Vagina (tissue), 2 donors: ENCODE data around the gene CAND2.

ENCODE experiments used
- CTCF ChIP-seq, 3 experiments: fragments of 450-650 bp in 2 of 3; fragments of 200-600 bp in 1 of 3; sonication (generic) in 1 of 3; IDR thresholded peaks; one replicate each; pipeline ENCODE4 v1.5.1; 2017 to 2019; ENCODE audit warnings: antibody characterized with exemption in 3 of 3, mild to moderate bottlenecking in 2 of 3, moderate library complexity in 2 of 3
- POLR2A ChIP-seq, 2 donors: fragments of 450-650 bp; IDR thresholded peaks; one replicate each; pipeline ENCODE4 v1.6.1; 2017; ENCODE audit warnings: antibody characterized with exemption in 2 of 2, mild to moderate bottlenecking in 2 of 2, moderate library complexity in 2 of 2
- POLR2AphosphoS5 ChIP-seq, 2 donors: sonication (generic); formaldehyde crosslinking; IDR thresholded peaks; one replicate each; pipeline ENCODE4 v1.9.0; 2017; ENCODE audit warnings: antibody characterized with exemption in 2 of 2, mild to moderate bottlenecking in 2 of 2, low read depth in 1 of 2; ENCODE audit not compliant: insufficient read depth in 1 of 2

- no peak for TF ChIP-seq CTCF (IDR thresholded peaks at IDR 0.05)
- TF ChIP-seq POLR2A (IDR thresholded peaks at IDR 0.05), result no peak
- no peak for TF ChIP-seq POLR2AphosphoS5 (IDR thresholded peaks at IDR 0.05; ENCODE audit: insufficient read depth in 1 of 2, low read depth in 1 of 2)
These were observed 32.3 kb downstream of the CAND2 start for GRCh38 chr3:12828751-12829150.
